Muscle of leg (tissue), 11 donors: ENCODE data around the gene C20orf141. TPM values are rescaled to one million over a fixed set of nuclear protein-coding genes. Genes with fewer than 3 reads are reported as not detected.

Source experiments
- DNase-seq: peaks from one replicate; pipeline ENCODE4 v3.0.0; 2013
- H3K27ac ChIP-seq: one replicate; pipeline ENCODE4 v1.5.1; 2013; ENCODE audit warnings: mild to moderate bottlenecking, low read length, control low read depth
- H3K27me3 ChIP-seq: one replicate; pipeline ENCODE4 v1.6.1; 2013; ENCODE audit warnings: low read length; ENCODE audit not compliant: control insufficient read depth, insufficient read depth
- H3K36me3 ChIP-seq: one replicate; pipeline ENCODE4 v1.6.1; 2013; ENCODE audit warnings: low read length; ENCODE audit not compliant: control insufficient read depth, insufficient read depth
- H3K4me1 ChIP-seq: one replicate; pipeline ENCODE4 v1.6.1; 2013; ENCODE audit warnings: low read length; ENCODE audit not compliant: control insufficient read depth, insufficient read depth
- H3K4me3 ChIP-seq: one replicate; pipeline ENCODE4 v1.5.1; 2013; ENCODE audit warnings: low read length, control low read depth
- H3K9me3 ChIP-seq: replicated peaks from 2 replicates; pipeline ENCODE4 v1.6.1; 2013; ENCODE audit warnings: low read depth, low read length; ENCODE audit not compliant: control insufficient read depth
- WGBS: methylation state at CpG from one replicate; pipeline ENCODE4 v1.1.5; 2013; ENCODE audit warnings: missing lambda C conversion rate; ENCODE audit not compliant: insufficient coverage; 5-methylcytosine and 5-hydroxymethylcytosine counted together
- polyA plus RNA-seq, 8 donors: library from polyadenylated mRNA; unstranded; fragments of 120-200 nt; gene quantifications; one replicate each; pipeline versions ENCODE4 v1.2.1 to v1.2.3, GENCODE V29; 2013; ENCODE audit warnings: inconsistent platforms in 1 of 8, low replicate concordance in 1 of 8; ENCODE audit not compliant: insufficient read length in 8 of 8, insufficient read depth in 1 of 8
- total RNA-seq: library from RNA; stranded (reverse); fragments of 120-200 nt; gene quantifications from one replicate; pipeline ENCODE4 v1.2.4, GENCODE V29; 2013

The C20orf141 gene
- total and polyA plus RNA-seq, 9 donors: not detected

DNA sequence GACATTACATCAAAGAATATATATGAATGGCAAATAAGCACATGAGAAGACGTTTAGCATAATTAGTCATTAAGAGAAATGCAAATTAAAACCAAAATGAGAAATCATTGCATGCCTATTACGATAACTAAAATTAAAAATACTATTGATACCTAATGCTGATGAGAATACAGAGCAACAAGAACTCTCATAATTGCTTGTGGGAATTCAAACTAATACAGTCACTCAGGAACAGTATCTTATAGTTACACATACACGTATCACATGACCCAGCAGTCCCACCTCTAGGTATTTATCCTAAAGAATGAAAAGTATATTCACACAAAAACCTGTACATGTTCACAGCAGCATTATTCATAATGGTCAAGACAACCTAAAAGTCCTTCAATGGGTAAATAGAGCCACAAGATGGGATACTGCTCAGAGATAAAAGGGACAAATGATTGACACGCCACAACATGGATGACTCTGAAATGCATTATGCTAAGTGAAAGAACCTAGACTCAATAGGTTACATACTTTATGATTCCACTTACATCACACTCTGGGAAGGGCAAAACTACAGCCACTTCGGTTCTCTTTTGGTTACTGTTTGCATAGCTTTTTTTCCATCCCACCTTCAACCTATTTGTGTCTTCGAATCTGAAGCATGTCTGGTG, 30.8 kb upstream of the C20orf141 start:
- no peak overlapping the region for H3K4me3 ChIP-seq
- peaks cover 3% of the 10 kb centered on the region for H3K27me3 ChIP-seq
- no peaks in the 10 kb centered on the region for H3K36me3 ChIP-seq
- H3K4me1 ChIP-seq: no peaks in the 10 kb centered on the region
- H3K9me3 ChIP-seq: no peaks in the 10 kb centered on the region
- DNase-seq: no peak
- 50% methylated on average over 1 of the region's 6 CpGs for WGBS
- H3K27ac ChIP-seq: no peak overlapping the region

- WGBS: 76% methylated on average over 6 of the region's 6 CpGs
- Histone ChIP-seq H3K4me3 (no peak overlapping the region), H3K9me3 (no peaks in the 10 kb centered on the region), H3K27me3 (no peaks in the 10 kb centered on the region), H3K36me3 (peaks cover 26% of the 10 kb centered on the region), H3K4me1 (no peaks in the 10 kb centered on the region), H3K27ac (no peak overlapping the region)
- DNase-seq: no peak
Measured at GRCh38 chr20:2793471-2793870, 21.3 kb upstream of the C20orf141 start.

DNA sequence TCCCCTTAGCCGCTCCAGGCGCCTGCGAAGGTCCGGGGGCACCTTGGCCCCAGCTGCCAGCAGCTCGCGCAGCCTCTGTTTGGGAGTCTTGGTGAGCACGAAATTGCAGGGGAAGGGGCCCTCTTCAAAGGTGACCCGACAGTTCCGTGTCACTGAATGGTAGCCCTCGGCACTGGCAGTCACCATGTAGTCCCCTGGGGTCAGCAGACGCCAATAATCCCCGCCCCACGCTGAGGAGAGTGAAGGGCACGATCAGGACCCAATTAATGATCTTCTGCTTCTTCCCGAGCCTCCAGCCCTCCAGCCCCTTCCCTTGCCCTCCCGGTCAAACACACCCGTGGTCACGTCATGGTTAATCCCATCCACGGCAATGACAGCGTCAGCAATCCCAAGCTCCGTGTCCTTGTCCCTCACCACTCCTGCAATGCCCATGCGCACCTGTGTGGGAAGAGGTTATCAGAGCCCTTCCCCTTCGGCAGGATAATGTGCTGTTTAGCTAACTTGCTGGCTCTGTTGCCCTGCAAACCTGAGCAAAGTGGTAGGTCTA, 20.5 kb upstream of the C20orf141 start:
- Histone ChIP-seq H3K36me3 (peaks cover 31% of the 10 kb centered on the region), H3K4me3 (no peak overlapping the region), H3K27me3 (peaks cover under 1% of the 10 kb centered on the region), H3K4me1 (peaks cover 6% of the 10 kb centered on the region), H3K27ac (no peak overlapping the region), H3K9me3 (no peaks in the 10 kb centered on the region)
- 84% methylated on average over 22 of the region's 23 CpGs for WGBS
- DNase-seq: no peak

GRCh38 chr20:2794866-2795447, 19.8 kb upstream of the C20orf141 start:
- no peak overlapping the region for H3K4me3 ChIP-seq
- H3K36me3 ChIP-seq: peaks cover 31% of the 10 kb centered on the region
- peaks cover 12% of the 10 kb centered on the region for H3K4me1 ChIP-seq
- H3K27ac ChIP-seq: no peak overlapping the region
- no peaks in the 10 kb centered on the region for H3K9me3 ChIP-seq
- DNase-seq: no peak
- 82% methylated on average over 10 of the region's 11 CpGs for WGBS
- H3K27me3 ChIP-seq: peaks cover 6% of the 10 kb centered on the region

DNA sequence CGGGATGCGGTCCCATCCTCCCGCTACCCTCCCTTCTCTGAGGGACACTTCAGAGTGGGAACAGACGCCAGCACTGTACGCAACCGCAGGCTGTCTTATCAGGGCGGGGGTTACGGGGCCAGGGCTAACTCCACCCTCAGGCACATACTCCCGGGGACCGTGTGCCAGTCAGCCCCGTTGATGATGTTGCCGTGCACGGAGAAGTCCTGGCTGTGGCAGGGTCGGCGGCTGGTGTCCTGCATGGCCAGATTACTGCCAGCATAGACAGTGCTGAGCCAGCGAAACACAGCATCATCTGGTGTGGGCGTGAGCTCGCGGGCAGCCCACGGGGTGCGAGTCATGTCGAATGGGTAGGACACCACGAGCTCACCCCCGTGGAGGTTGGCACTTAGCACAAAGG, 19.3 kb upstream of the C20orf141 start:
- DNase-seq: no peak
- Histone ChIP-seq H3K27ac (no peak overlapping the region), H3K9me3 (no peaks in the 10 kb centered on the region), H3K4me3 (no peak overlapping the region), H3K4me1 (peaks cover 14% of the 10 kb centered on the region), H3K36me3 (peaks cover 31% of the 10 kb centered on the region), H3K27me3 (peaks cover 8% of the 10 kb centered on the region)
- WGBS: 88% methylated on average over 24 of the region's 24 CpGs

DNA sequence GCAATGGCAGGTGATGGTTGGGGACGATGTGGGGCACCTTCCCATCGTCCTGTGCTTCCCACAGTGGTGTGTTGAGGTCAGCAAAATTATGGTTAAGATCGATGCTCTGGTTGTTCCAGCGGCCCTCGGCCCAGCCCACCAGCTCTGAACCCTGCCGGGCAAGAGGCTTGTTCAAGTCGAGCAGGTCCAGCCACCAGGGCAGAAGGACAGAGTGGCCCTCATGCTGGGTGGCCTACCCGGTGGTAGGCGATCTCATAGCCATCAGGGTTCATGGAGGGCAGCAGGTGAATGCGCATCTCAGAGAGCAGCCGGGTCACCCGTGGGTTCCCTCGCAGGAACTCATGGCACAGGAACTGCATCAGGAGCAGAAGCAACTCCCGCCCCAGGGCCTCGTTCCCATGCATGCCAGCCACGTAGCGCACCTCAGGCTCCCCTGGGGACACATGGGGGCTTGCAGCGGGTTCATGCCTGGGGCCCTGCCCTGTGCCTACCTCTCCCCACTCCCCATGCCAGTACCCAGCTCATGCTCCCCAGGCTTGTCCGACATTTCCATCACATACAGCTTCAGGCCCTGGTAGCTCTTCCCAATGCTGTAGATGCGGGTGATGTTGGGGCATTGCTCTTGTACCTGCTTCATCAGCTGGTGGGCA, 18.7 kb upstream of the C20orf141 start:
- WGBS: 87% methylated on average over 19 of the region's 20 CpGs
- peaks cover 18% of the 10 kb centered on the region for H3K4me1 ChIP-seq
- H3K36me3 ChIP-seq: peaks cover 31% of the 10 kb centered on the region
- H3K9me3 ChIP-seq: no peaks in the 10 kb centered on the region
- H3K4me3 ChIP-seq: no peak overlapping the region
- no peak for DNase-seq
- peaks cover 15% of the 10 kb centered on the region for H3K27me3 ChIP-seq
- H3K27ac ChIP-seq: no peak overlapping the region

DNA sequence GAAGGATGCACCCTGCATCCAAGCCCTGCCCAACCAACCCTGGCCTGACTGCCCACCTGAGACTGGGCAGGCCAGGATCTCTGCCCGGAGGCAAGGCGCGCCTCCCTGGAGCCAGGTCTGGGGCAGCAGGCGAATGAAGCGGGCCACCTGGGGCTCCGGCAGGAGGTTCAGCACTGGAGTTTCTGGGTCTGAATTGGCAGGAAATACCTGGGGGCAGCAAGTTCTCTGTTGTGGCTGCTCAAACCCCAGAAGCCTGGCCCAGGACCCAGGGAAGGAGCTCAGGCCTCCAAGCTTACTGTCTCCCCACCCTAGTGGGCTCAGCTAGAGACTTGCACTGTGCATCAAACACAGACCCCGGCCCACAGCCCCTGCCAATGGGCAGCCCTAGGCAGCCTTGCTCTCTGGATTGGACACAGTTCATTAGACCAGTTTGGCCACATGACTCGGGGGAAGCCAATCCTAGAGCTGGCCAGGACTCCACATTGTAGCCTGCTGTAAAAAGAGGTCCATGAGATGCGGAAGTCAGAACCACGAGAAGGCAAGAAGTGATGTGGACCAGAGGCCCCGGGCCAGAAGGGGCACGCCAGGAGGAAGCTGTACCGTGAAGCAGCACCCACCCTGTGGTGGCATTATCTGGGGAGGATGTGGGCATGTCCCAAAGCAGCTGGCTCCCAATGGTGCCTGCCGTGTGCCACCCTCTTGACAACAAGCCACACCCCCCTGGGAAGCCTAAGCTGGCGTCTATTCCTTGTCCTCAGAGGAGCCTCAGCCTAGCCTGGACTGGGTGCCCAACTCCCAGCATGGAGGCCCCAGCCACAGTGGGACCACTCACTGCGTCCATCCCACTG, 17.4 kb upstream of the C20orf141 start:
- Histone ChIP-seq H3K36me3 (peaks cover 31% of the 10 kb centered on the region), H3K4me3 (no peak overlapping the region), H3K27ac (no peak overlapping the region), H3K4me1 (peaks cover 23% of the 10 kb centered on the region), H3K27me3 (peaks cover 24% of the 10 kb centered on the region), H3K9me3 (no peaks in the 10 kb centered on the region)
- WGBS: 85% methylated on average over 15 of the region's 16 CpGs
- DNase-seq: no peak

- Histone ChIP-seq H3K27ac (no peak overlapping the region), H3K9me3 (no peaks in the 10 kb centered on the region), H3K36me3 (peaks cover 31% of the 10 kb centered on the region), H3K4me1 (peaks cover 23% of the 10 kb centered on the region), H3K27me3 (peaks cover 29% of the 10 kb centered on the region), H3K4me3 (no peak overlapping the region)
- no peak for DNase-seq
- WGBS: 75% methylated on average over 17 of the region's 19 CpGs
Measured at GRCh38 chr20:2798095-2798805, 16.5 kb upstream of the C20orf141 start.

DNA sequence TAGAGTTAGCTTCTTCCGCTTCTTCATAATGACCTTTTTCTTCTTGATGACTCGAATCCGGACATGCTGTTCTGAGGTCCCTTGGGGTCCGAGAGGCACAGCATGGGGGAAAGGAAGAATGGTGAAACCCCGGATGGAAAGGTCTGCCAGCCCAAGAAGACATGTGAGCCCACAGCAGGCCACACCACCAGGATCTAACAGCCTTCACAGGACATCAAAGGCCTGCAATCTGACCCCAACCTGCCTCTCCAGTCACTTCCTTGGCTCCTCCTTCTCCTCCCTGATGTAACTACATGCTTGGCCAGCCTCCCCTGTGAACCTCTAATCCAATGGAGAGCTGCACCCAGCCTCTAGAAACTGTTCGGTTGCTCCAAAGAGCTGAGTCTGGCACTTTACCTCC, 16.0 kb upstream of the C20orf141 start:
- Histone ChIP-seq H3K4me1 (peaks cover 23% of the 10 kb centered on the region), H3K36me3 (peaks cover 31% of the 10 kb centered on the region), H3K27me3 (peaks cover 34% of the 10 kb centered on the region), H3K27ac (no peak overlapping the region), H3K9me3 (no peaks in the 10 kb centered on the region), H3K4me3 (peak overlapping the region; percentile 10)
- DNase-seq: no peak
- WGBS: 13% methylated on average over 1 of the region's 6 CpGs
